ENCODE measurements around the gene SRRM4. TPM values are rescaled to one million over a fixed set of nuclear protein-coding genes. Genes with fewer than 3 reads are reported as not detected.

Gene SRRM4
- total and polyA plus RNA-seq, 4 donors, result not detected

GRCh38 chr12:119071638-119072231 lies 90.4 kb downstream of the SRRM4 start:
- no peak for TF ChIP-seq SP1 (IDR thresholded peaks at IDR 0.05)
- TF ChIP-seq JUND (IDR thresholded peaks at IDR 0.05), result no peak
- TF ChIP-seq RAD21 (IDR thresholded peaks at IDR 0.05), result no peak
- TF ChIP-seq, protein P1, sequence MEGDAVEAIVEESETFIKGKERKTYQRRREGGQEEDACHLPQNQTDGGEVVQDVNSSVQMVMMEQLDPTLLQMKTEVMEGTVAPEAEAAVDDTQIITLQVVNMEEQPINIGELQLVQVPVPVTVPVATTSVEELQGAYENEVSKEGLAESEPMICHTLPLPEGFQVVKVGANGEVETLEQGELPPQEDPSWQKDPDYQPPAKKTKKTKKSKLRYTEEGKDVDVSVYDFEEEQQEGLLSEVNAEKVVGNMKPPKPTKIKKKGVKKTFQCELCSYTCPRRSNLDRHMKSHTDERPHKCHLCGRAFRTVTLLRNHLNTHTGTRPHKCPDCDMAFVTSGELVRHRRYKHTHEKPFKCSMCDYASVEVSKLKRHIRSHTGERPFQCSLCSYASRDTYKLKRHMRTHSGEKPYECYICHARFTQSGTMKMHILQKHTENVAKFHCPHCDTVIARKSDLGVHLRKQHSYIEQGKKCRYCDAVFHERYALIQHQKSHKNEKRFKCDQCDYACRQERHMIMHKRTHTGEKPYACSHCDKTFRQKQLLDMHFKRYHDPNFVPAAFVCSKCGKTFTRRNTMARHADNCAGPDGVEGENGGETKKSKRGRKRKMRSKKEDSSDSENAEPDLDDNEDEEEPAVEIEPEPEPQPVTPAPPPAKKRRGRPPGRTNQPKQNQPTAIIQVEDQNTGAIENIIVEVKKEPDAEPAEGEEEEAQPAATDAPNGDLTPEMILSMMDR (IDR thresholded peaks at IDR 0.05; ENCODE audit: low read depth, low read length, missing input control), result no peak
- TF ChIP-seq, protein P2, sequence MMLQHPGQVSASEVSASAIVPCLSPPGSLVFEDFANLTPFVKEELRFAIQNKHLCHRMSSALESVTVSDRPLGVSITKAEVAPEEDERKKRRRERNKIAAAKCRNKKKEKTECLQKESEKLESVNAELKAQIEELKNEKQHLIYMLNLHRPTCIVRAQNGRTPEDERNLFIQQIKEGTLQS (IDR thresholded peaks at IDR 0.05), result no peak
- no peak for TF ChIP-seq REST (IDR thresholded peaks at IDR 0.05)
- no peak for TF ChIP-seq YY1 (IDR thresholded peaks at IDR 0.05)
- TF ChIP-seq HNF4A (conservative IDR thresholded peaks at IDR 0.05), result no peak
- TF ChIP-seq, protein P3, sequence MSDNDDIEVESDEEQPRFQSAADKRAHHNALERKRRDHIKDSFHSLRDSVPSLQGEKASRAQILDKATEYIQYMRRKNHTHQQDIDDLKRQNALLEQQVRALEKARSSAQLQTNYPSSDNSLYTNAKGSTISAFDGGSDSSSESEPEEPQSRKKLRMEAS (IDR thresholded peaks at IDR 0.05), result no peak
- TF ChIP-seq RXRA (IDR thresholded peaks at IDR 0.05), result no peak
- TF ChIP-seq FOXA2 (IDR thresholded peaks at IDR 0.05), result no peak
- TF ChIP-seq EGR1 (IDR thresholded peaks at IDR 0.05; ENCODE audit: low read depth in 2 of 2), result no peak
- DNase-seq (ENCODE audit: low spot score), result no peak
- H3K27ac ChIP-seq (ENCODE audit: low read depth in 1 of 2, low read length in 2 of 2), result no peak overlapping the region
- H3K4me3 ChIP-seq (ENCODE audit: low read depth in 1 of 3, low read length in 3 of 3), result no peak overlapping the region
- H3K9ac ChIP-seq (ENCODE audit: low read depth in 1 of 2, low read length in 2 of 2), result no peak overlapping the region
- 78% methylated on average over 5 of the region's 5 CpGs for WGBS
- H3K9me3 ChIP-seq (ENCODE audit: control insufficient read depth in 4 of 4, low read length in 3 of 4), result no peaks in the 10 kb centered on the region
- peaks cover 0 to 3% (median under 1%) of the 10 kb centered on the region in 4 donors for H3K27me3 ChIP-seq (ENCODE audit: control insufficient read depth in 4 of 4, insufficient read depth in 4 of 4, low read length in 3 of 4)
- no peaks in the 10 kb centered on the region for H3K4me1 ChIP-seq (ENCODE audit: control insufficient read depth in 4 of 4, insufficient read depth in 4 of 4, low read length in 3 of 4)
- H3K36me3 ChIP-seq (ENCODE audit: control insufficient read depth in 4 of 4, insufficient read depth in 3 of 4, low read depth in 1 of 4, low read length in 3 of 4), result no peaks in the 10 kb centered on the region

DNA sequence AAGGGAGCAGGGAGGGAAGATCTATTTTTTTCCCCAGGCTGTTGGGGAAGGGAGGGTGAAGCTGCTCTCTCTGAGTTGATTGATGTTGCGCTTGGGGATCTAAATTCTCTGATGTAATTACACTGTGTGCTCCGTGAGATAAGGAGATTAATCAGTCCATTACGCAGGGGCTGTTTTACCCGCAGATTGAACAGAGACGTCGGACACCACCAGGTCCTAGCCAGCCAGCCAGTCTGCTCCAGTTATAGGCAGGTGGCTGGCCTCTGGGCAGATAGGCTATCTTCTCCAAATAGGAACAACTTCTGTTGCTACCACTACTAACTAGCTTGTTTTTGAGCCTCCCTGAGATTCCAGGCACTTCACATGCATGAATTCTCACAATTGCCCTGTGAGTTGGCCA lies 91.1 kb downstream of the SRRM4 start:
- no peak overlapping the region for H3K4me3 ChIP-seq (ENCODE audit: low read depth in 1 of 3, low read length in 3 of 3)
- H3K9me3 ChIP-seq (ENCODE audit: control insufficient read depth in 4 of 4, low read length in 3 of 4), result no peaks in the 10 kb centered on the region
- H3K27me3 ChIP-seq (ENCODE audit: control insufficient read depth in 4 of 4, insufficient read depth in 4 of 4, low read length in 3 of 4), result peaks cover 0 to 6% (median under 1%) of the 10 kb centered on the region in 4 donors
- no peak for DNase-seq (ENCODE audit: low spot score)
- TF ChIP-seq EGR1 (IDR thresholded peaks at IDR 0.05; ENCODE audit: low read depth in 2 of 2), result no peak
- TF ChIP-seq HNF4G (IDR thresholded peaks at IDR 0.05), result no peak
- TF ChIP-seq, protein P1 (IDR thresholded peaks at IDR 0.05; ENCODE audit: low read depth, low read length, missing input control), result no peak
- no peak for TF ChIP-seq FOXA2 (IDR thresholded peaks at IDR 0.05)
- TF ChIP-seq FOXA1 (IDR thresholded peaks at IDR 0.05), result no peak
- TF ChIP-seq JUND (IDR thresholded peaks at IDR 0.05), result no peak
- no peak for TF ChIP-seq SP1 (IDR thresholded peaks at IDR 0.05)
- TF ChIP-seq, protein P2 (IDR thresholded peaks at IDR 0.05), result no peak
- no peak overlapping the region for H3K27ac ChIP-seq (ENCODE audit: low read depth in 1 of 2, low read length in 2 of 2)
- H3K9ac ChIP-seq (ENCODE audit: low read depth in 1 of 2, low read length in 2 of 2), result no peak overlapping the region
- 49% methylated on average over 6 of the region's 6 CpGs for WGBS
- H3K36me3 ChIP-seq (ENCODE audit: control insufficient read depth in 4 of 4, insufficient read depth in 3 of 4, low read depth in 1 of 4, low read length in 3 of 4), result no peaks in the 10 kb centered on the region
- H3K4me1 ChIP-seq (ENCODE audit: control insufficient read depth in 4 of 4, insufficient read depth in 4 of 4, low read length in 3 of 4), result no peaks in the 10 kb centered on the region

All from liver (tissue), 9 donors.